ENCODE data around the gene AGPAT1. TPM values are rescaled to one million over a fixed set of nuclear protein-coding genes. Genes with fewer than 3 reads are reported as not detected.

The AGPAT1 gene
- total RNA-seq, 1 donor, result 19.2 TPM

DNA sequence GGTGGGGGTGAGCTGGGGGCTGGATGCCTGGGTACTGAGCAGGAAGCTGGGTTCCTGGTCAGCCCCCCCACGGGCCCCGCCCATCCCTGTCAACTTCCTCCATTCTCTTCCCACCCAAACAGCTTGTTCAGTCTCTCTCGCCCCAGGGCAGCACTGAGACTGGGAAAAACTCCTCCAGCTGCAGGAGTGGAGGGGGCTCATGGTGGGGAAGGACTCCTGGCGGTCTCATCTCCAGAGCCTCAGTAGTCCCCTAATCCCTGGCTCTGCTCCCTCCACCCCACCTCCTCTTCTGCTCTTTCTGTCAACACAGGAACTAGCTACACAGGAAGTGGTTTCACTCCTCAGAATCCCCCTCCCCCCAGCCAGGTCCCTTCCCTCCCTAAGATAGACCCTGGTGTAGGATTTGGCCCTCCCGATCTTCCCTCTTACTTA lies 16.7 kb upstream of the AGPAT1 start, which contains the start of gene GPSM3:
Gene GPSM3, minus strand, starts transcription at position 36 of the 432 bp plus-strand sequence. CDS start 130 bp downstream, outside the sequence.
- Histone ChIP-seq H3K27ac (ENCODE audit: low read depth, low read length) (no peak within 1 kb of the TSS), H3K4me1 (ENCODE audit: insufficient read depth, low read length) (peaks cover 32% of the 10 kb centered on the region)
- DNase-seq (ENCODE audit: insufficient read length, low spot score, missing footprints), result peak; percentile 74

DNA sequence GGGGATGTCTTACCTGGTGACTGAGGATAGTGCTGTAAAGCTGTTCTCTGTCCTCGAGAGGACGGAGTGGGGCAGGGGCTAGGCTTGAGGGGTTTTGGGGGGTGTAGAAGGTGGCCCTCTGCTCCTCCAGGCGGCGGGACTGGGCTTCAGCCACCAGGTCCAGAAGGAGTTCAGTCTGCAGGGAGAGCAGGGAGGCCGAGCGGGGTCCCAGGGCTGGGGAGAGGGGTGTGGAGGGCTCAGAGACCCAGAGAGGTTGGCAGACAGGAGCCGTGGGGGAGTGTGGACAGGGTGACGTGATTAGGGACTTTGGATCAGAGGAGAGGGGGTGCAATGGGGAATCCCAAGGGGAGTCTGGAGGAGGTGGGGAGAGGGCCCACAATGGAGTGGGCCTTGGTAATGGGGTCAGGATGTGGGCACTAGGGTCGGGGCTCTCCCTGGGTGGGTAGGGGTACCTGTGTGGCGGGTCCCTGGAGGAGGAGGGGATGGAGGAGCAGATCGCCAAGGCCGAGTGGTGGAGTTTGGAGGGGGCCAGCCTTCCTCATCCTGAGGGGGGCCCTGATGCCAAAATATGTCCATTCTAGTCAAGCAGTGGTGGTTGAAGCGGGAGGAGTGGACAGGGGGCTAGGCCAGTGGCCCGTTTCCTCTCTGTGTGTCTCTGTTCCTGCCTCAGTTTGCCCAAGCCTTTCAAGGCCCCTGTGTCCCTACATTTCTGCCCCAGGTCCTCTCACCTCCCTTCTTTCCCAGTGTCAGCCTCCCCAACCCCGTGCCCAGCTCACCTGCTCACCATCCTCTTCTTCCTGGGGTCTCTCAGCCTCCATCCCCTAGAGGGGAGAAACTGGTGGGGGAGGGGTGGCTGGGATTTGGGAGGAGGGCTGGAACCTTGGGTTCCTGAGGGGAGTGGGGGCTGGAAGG lies 16.1 kb upstream of the AGPAT1 start:
- peak overlapping the region; percentile 29 for H3K4me2 ChIP-seq (ENCODE audit: insufficient read depth, low read length)
- peaks cover 11% of the 10 kb centered on the region for H3K36me3 ChIP-seq (ENCODE audit: insufficient read depth, low read length)
- no peak overlapping the region for H2AFZ ChIP-seq (ENCODE audit: low read length)
- H3K79me2 ChIP-seq (ENCODE audit: insufficient read depth, low read length), result peaks cover 21% of the 10 kb centered on the region
- H3K27me3 ChIP-seq (ENCODE audit: insufficient read depth, low read length), result no peaks in the 10 kb centered on the region
- no peaks in the 10 kb centered on the region for H4K20me1 ChIP-seq (ENCODE audit: insufficient read depth, low read length)
- no peak overlapping the region for H3K27ac ChIP-seq (ENCODE audit: low read depth, low read length)
- peak overlapping the region; percentile 12 for H3K4me3 ChIP-seq (ENCODE audit: insufficient read depth, low read length)
- peak; percentile 27 for DNase-seq (ENCODE audit: insufficient read length, low spot score, missing footprints)
- no peaks in the 10 kb centered on the region for H3K9me3 ChIP-seq (ENCODE audit: low read depth, low read length)
- H3K4me1 ChIP-seq (ENCODE audit: insufficient read depth, low read length), result peaks cover 26% of the 10 kb centered on the region
- TF ChIP-seq, protein P1, sequence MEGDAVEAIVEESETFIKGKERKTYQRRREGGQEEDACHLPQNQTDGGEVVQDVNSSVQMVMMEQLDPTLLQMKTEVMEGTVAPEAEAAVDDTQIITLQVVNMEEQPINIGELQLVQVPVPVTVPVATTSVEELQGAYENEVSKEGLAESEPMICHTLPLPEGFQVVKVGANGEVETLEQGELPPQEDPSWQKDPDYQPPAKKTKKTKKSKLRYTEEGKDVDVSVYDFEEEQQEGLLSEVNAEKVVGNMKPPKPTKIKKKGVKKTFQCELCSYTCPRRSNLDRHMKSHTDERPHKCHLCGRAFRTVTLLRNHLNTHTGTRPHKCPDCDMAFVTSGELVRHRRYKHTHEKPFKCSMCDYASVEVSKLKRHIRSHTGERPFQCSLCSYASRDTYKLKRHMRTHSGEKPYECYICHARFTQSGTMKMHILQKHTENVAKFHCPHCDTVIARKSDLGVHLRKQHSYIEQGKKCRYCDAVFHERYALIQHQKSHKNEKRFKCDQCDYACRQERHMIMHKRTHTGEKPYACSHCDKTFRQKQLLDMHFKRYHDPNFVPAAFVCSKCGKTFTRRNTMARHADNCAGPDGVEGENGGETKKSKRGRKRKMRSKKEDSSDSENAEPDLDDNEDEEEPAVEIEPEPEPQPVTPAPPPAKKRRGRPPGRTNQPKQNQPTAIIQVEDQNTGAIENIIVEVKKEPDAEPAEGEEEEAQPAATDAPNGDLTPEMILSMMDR (IDR thresholded peaks at IDR 0.05; ENCODE audit: extremely low read depth, low read depth, low read length), result no peak

More for the DNA sequence above, 16.7 kb upstream of the AGPAT1 start, which contains the start of gene GPSM3:
- peak within 1 kb of the TSS; percentile 81 for H2AFZ ChIP-seq (ENCODE audit: low read length)
- no peaks in the 10 kb centered on the region for H3K27me3 ChIP-seq (ENCODE audit: insufficient read depth, low read length)
- peak within 1 kb of the TSS; percentile 61 for H3K4me2 ChIP-seq (ENCODE audit: insufficient read depth, low read length)
- peaks cover 4% of the 10 kb centered on the region for H3K36me3 ChIP-seq (ENCODE audit: insufficient read depth, low read length)
- TF ChIP-seq, protein P1 (IDR thresholded peaks at IDR 0.05; ENCODE audit: extremely low read depth, low read depth, low read length), result no peak
- H3K79me2 ChIP-seq (ENCODE audit: insufficient read depth, low read length), result peaks cover 16% of the 10 kb centered on the region
- H4K20me1 ChIP-seq (ENCODE audit: insufficient read depth, low read length), result no peaks in the 10 kb centered on the region
- no peaks in the 10 kb centered on the region for H3K9me3 ChIP-seq (ENCODE audit: low read depth, low read length)
- H3K4me3 ChIP-seq (ENCODE audit: insufficient read depth, low read length), result peak within 1 kb of the TSS; percentile 45

DNA sequence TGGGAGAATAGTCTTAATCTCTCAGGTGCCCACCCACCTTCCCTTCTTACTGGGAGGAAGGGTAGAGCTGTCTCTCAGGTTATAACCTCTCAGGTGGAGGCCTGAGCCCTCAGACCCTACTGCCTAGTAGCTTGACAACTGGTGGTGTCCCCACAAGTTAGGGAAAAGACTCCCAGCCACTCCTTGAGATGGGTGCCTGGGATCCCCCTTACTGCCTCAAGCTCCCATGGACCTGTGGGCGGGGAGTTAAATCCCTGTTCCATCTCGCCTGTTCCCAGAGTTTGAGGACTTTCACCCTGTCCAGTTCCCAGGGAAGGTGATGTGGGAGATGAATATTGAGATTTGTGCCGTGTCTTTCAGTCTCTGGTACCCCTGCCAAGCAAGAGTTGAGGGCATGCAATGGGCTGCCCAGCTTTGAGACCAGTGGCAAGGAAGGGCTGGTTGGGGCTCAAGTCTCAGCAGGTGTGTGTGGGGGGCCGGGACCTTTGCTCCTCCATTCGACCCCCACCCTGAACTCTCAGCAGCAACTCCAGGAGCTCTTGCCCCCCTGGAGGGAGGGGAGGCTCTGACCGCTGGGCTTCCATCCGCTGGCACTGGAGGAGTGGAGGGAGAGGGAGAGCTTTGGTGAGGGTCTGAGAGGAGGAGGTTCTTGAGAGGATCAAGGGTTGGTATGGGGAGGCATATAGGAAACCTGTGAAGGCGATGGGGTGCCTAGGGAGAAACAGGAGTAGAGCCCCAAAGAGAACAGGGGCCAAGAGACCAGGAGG lies 15.2 kb upstream of the AGPAT1 start:
- peak overlapping the region; percentile 88 for H3K4me2 ChIP-seq (ENCODE audit: insufficient read depth, low read length)
- H3K4me1 ChIP-seq (ENCODE audit: insufficient read depth, low read length), result peaks cover 19% of the 10 kb centered on the region

More for the DNA sequence above, 15.2 kb upstream of the AGPAT1 start:
- Histone ChIP-seq H4K20me1 (ENCODE audit: insufficient read depth, low read length) (no peaks in the 10 kb centered on the region), H3K4me3 (ENCODE audit: insufficient read depth, low read length) (no peak overlapping the region), H3K36me3 (ENCODE audit: insufficient read depth, low read length) (peaks cover 19% of the 10 kb centered on the region), H3K27ac (ENCODE audit: low read depth, low read length) (peak overlapping the region; percentile 81), H3K9me3 (ENCODE audit: low read depth, low read length) (no peaks in the 10 kb centered on the region), H3K27me3 (ENCODE audit: insufficient read depth, low read length) (no peaks in the 10 kb centered on the region), H2AFZ (ENCODE audit: low read length) (no peak overlapping the region), H3K79me2 (ENCODE audit: insufficient read depth, low read length) (peaks cover 21% of the 10 kb centered on the region)
- TF ChIP-seq, protein P1 (IDR thresholded peaks at IDR 0.05; ENCODE audit: extremely low read depth, low read depth, low read length), result no peak
- DNase-seq (ENCODE audit: insufficient read length, low spot score, missing footprints), result peak; percentile 71

Data from osteoblast (primary cell).